B cell (primary cell): ENCODE measurements around the gene CADM2. TPM values are rescaled to one million over a fixed set of nuclear protein-coding genes. Genes with fewer than 3 reads are reported as not detected.

ENCODE experiments used
- ATAC-seq: fragments of 200-7000 bp; cut with Tn5 transposase; one replicate; pipeline ENCODE4 v1.10.0; 2021; ENCODE audit warnings: low read depth, mild to moderate bottlenecking, moderate number of reproducible peaks, moderate library complexity
- CTCF ChIA-PET: fragments of 350-600 bp; sonication (Branson Sonifier 250); formaldehyde crosslinking; loops from one replicate; lab custom pipeline; 2021; ENCODE audit warnings: antibody characterized with exemption, inconsistent platforms; lab: Charles Lee
- POLR2A ChIA-PET: fragments of 350-600 bp; sonication (Branson Sonifier 250); formaldehyde crosslinking; loops from one replicate; lab custom pipeline; 2021; ENCODE audit warnings: antibody characterized with exemption; lab: Charles Lee
- DNase-seq: peaks from one replicate; pipeline ENCODE4 v3.0.0; 2013
- H2AFZ ChIP-seq: 2 replicates; pipeline ENCODE4 v1.6.1; 2012; ENCODE audit warnings: mild to moderate bottlenecking, low read depth, low read length; ENCODE audit not compliant: insufficient read depth, poor library complexity, severe bottlenecking
- H3K27ac ChIP-seq, 2 donors: 1 replicate in 1 of 2; 2 replicates in 1 of 2; pipeline ENCODE4 v1.5.1; 2012 to 2013; ENCODE audit warnings: low read length in 2 of 2, mild to moderate bottlenecking in 2 of 2, moderate library complexity in 1 of 2
- H3K27me3 ChIP-seq, 4 experiments: fragments of 200-600 bp in 1 of 4; sonication (generic) in 1 of 4; replicated peaks in 1 of 4; 1 replicate in 2 of 4; 2 replicates in 2 of 4; pipeline versions ENCODE4 v1.6.1 to v1.7.0; 2013 to 2016; ENCODE audit warnings: low read length in 3 of 4, mild to moderate bottlenecking in 2 of 4, mixed read lengths in 1 of 4, moderate library complexity in 1 of 4; ENCODE audit not compliant: insufficient read depth in 4 of 4, control insufficient read depth in 3 of 4; ENCODE audit errors: control extremely low read depth in 1 of 4
- H3K36me3 ChIP-seq, 2 experiments: replicated peaks in 1 of 2; 1 replicate in 1 of 2; 2 replicates in 1 of 2; pipeline versions ENCODE4 v1.6.1 to v1.7.1; 2013; ENCODE audit warnings: low read length in 1 of 2; ENCODE audit not compliant: insufficient read depth in 2 of 2, control insufficient read depth in 1 of 2; ENCODE audit errors: control extremely low read depth in 1 of 2, extremely low read depth in 1 of 2
- H3K4me1 ChIP-seq, 2 donors: fragments of 200-600 bp in 1 of 2; sonication (generic) in 1 of 2; 1 replicate in 1 of 2; 2 replicates in 1 of 2; pipeline versions ENCODE4 v1.5.1 to v1.6.1; 2013 to 2017; ENCODE audit warnings: low read length in 2 of 2; ENCODE audit not compliant: control insufficient read depth in 2 of 2, insufficient read depth in 2 of 2
- H3K4me2 ChIP-seq: replicated peaks from 2 replicates; pipeline ENCODE3; 2012; ENCODE audit warnings: mild to moderate bottlenecking, low read depth, low read length; ENCODE audit not compliant: poor library complexity, severe bottlenecking
- H3K4me3 ChIP-seq, 5 experiments: fragments of 200-600 bp in 1 of 5; sonication (generic) in 1 of 5; 1 replicate in 3 of 5; 2 replicates in 2 of 5; pipeline versions ENCODE4 v1.5.1 to v1.7.0; 2011 to 2016; ENCODE audit warnings: low read length in 4 of 5, mild to moderate bottlenecking in 4 of 5, low read depth in 2 of 5, control low read depth in 1 of 5, moderate library complexity in 1 of 5; ENCODE audit not compliant: insufficient read depth in 1 of 5; ENCODE audit errors: control extremely low read depth in 1 of 5, extremely low read depth in 1 of 5
- H3K79me2 ChIP-seq: fragments of 200-600 bp; sonication (generic); one replicate; pipeline ENCODE4 v1.6.0; 2016; ENCODE audit warnings: low read length; ENCODE audit not compliant: control insufficient read depth, insufficient read depth
- H3K9ac ChIP-seq: fragments of 200-600 bp; sonication (generic); 2 replicates; pipeline ENCODE4 v1.6.1; 2017; ENCODE audit warnings: mild to moderate bottlenecking, low read length, moderate library complexity
- H3K9me3 ChIP-seq, 3 donors: one replicate each; pipeline versions ENCODE4 v1.6.1 to v1.7.1; 2013; ENCODE audit warnings: low read length in 2 of 3; ENCODE audit not compliant: control insufficient read depth in 2 of 3, insufficient read depth in 1 of 3; ENCODE audit errors: control extremely low read depth in 1 of 3
- H4K20me1 ChIP-seq: 2 replicates; pipeline ENCODE4 v1.6.0; 2012; ENCODE audit warnings: mild to moderate bottlenecking, low read length; ENCODE audit not compliant: insufficient read depth, control insufficient read depth, poor library complexity, severe bottlenecking
- H3K27ac Mint-ChIP-seq: one replicate; pipeline ENCODE4 v1.8.0; 2021; ENCODE audit warnings: mixed read lengths
- H3K27me3 Mint-ChIP-seq: one replicate; pipeline ENCODE4 v1.8.0; 2021; ENCODE audit warnings: mixed read lengths
- H3K4me1 Mint-ChIP-seq: one replicate; pipeline ENCODE4 v1.8.0; 2021; ENCODE audit warnings: mixed read lengths
- H3K4me3 Mint-ChIP-seq: one replicate; pipeline ENCODE4 v1.8.0; 2021; ENCODE audit warnings: mixed read lengths
- H3K9me3 Mint-ChIP-seq: one replicate; pipeline ENCODE4 v1.8.0; 2022; ENCODE audit warnings: mixed read lengths; ENCODE audit not compliant: insufficient read depth
- EZH2 ChIP-seq: IDR thresholded peaks from 2 replicates; pipeline ENCODE4 v1.6.1; 2012; ENCODE audit warnings: borderline replicate concordance, low read depth, mild to moderate bottlenecking, moderate library complexity, low read length; ENCODE audit not compliant: insufficient read depth, poor library complexity, severe bottlenecking
- WGBS: methylation state at CpG from one replicate; pipeline ENCODE4 v1.1.5; 2013; ENCODE audit warnings: missing lambda C conversion rate; ENCODE audit not compliant: insufficient coverage; 5-methylcytosine and 5-hydroxymethylcytosine counted together
- intact Hi-C: fragments of 100-400 bp; cut with micrococcal nuclease; formaldehyde crosslinking; loops from one replicate; pipeline ENCODE4 v1.10.0; 2022
- polyA plus RNA-seq: library from polyadenylated mRNA; depleted of rRNA; stranded (reverse); fragments of >200 nt; gene quantifications from 2 replicates; pipeline ENCODE4 v1.2.3, GENCODE V29; 2012
- total RNA-seq, 2 donors: library from RNA; stranded (reverse); fragments of 120-200 nt in 1 of 2; gene quantifications; 1 replicate in 1 of 2; 2 replicates in 1 of 2; pipeline versions ENCODE4 v1.2.3 to v1.2.4, GENCODE V29; 2013 to 2022
- TF ChIP-seq, protein P1 (sequence below): fragments of 200-600 bp; IDR thresholded peaks from one replicate; pipeline ENCODE4 v1.8.0; 2022; ENCODE audit warnings: antibody characterized with exemption, mild to moderate bottlenecking

The CADM2 gene
- total and polyA plus RNA-seq, 2 donors (not counting 1 experiment from before 2014, with no cell fraction given): 0.10 to 0.37 TPM

DNA sequence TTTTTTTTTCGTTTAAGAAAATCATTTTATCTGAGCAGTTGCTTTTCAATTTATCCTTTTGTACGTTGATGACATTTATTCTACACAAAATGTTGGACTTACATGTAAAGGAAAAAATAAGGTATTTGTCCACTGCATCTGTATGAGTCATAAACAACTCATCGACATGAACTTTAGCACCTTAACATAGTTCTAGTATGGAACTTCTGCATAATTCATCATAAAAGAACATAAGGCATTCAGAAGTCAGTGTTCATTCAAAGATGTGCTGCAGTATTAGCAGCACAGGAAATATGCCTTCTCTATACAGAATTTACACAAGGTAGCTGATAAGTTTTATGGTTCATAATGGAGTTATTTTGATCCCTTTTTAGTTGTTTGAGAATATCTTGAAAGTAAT is 801.6 kb downstream of the CADM2 start:
- Mint-ChIP-seq H3K27me3 (no peaks in the 10 kb centered on the region), H3K4me1 (no peaks in the 10 kb centered on the region), H3K4me3 (no peak overlapping the region), H3K27ac (no peak overlapping the region), H3K9me3 (no peaks in the 10 kb centered on the region)
- TF ChIP-seq EZH2: no peak
- TF ChIP-seq, protein P1, sequence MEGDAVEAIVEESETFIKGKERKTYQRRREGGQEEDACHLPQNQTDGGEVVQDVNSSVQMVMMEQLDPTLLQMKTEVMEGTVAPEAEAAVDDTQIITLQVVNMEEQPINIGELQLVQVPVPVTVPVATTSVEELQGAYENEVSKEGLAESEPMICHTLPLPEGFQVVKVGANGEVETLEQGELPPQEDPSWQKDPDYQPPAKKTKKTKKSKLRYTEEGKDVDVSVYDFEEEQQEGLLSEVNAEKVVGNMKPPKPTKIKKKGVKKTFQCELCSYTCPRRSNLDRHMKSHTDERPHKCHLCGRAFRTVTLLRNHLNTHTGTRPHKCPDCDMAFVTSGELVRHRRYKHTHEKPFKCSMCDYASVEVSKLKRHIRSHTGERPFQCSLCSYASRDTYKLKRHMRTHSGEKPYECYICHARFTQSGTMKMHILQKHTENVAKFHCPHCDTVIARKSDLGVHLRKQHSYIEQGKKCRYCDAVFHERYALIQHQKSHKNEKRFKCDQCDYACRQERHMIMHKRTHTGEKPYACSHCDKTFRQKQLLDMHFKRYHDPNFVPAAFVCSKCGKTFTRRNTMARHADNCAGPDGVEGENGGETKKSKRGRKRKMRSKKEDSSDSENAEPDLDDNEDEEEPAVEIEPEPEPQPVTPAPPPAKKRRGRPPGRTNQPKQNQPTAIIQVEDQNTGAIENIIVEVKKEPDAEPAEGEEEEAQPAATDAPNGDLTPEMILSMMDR: no peak
- POLR2A ChIA-PET: no interaction called here
- Histone ChIP-seq H3K36me3 (no peaks in the 10 kb centered on the region), H3K4me3 (no peak overlapping the region), H3K27ac (no peak overlapping the region), H3K79me2 (no peaks in the 10 kb centered on the region), H3K27me3 (no peaks in the 10 kb centered on the region), H2AFZ (no peak overlapping the region), H4K20me1 (no peaks in the 10 kb centered on the region), H3K4me2 (no peak overlapping the region), H3K4me1 (no peaks in the 10 kb centered on the region), H3K9ac (no peak overlapping the region), H3K9me3 (no peaks in the 10 kb centered on the region)
- WGBS: no CpG with 5 or more reads among the region's 3 CpGs
- intact Hi-C loops: no loop called here
- DNase-seq: no peak
- ATAC-seq: no peak
- CTCF ChIA-PET: no interaction called here

DNA sequence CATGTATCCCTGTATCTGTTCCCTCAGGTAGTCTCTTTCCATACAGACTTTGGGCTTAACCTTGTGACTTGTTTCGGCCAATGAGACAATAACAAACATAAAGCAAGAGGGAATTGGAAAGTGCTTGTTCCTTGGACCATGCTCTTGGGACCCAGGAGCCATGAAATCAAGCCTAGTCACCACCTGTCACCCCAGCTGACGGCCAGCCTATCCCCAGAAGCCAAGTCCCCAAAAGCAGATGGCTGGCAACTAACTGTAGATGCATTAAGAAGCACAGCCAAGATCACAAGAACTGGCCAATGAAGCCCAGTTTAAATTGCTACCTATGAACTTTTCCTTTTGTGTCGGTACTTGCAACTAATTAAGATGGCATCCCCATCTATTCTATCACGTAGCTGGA is 822.0 kb downstream of the CADM2 start:
- H3K4me2 ChIP-seq: no peak overlapping the region
- WGBS: 75% methylated on average over 2 of the region's 4 CpGs
- no peak for TF ChIP-seq EZH2
- TF ChIP-seq, protein P1: no peak
- ATAC-seq (no peak), DNase-seq (no peak)
- H3K79me2 ChIP-seq: no peaks in the 10 kb centered on the region
- H3K9me3 ChIP-seq: no peaks in the 10 kb centered on the region
- intact Hi-C loops: no loop called here
- Mint-ChIP-seq H3K27me3 (no peaks in the 10 kb centered on the region), H3K4me1 (no peaks in the 10 kb centered on the region), H3K4me3 (no peak overlapping the region), H3K9me3 (peaks cover 2% of the 10 kb centered on the region), H3K27ac (no peak overlapping the region)
- H3K36me3 ChIP-seq: no peaks in the 10 kb centered on the region
- H3K9ac ChIP-seq: no peak overlapping the region
- CTCF ChIA-PET: no interaction called here
- POLR2A ChIA-PET: no interaction called here
- H3K4me3 ChIP-seq: no peak overlapping the region
- no peak overlapping the region for H3K27ac ChIP-seq
- H2AFZ ChIP-seq: no peak overlapping the region
- H4K20me1 ChIP-seq: no peaks in the 10 kb centered on the region
- H3K27me3 ChIP-seq: no peaks in the 10 kb centered on the region
- H3K4me1 ChIP-seq: no peaks in the 10 kb centered on the region
